ENCODE results near the gene KCNAB1.

- TF ChIP-seq CTCF (IDR thresholded peaks at IDR 0.05) (peak in 2 of 3 experiments; percentile 24 to 27), POLR2A (IDR thresholded peaks at IDR 0.05) (no peak), POLR2AphosphoS5 (IDR thresholded peaks at IDR 0.05; ENCODE audit: insufficient read depth in 1 of 2, low read depth in 1 of 2) (peak in 1 of 2 donors; percentile 48)
These were observed 414.8 kb downstream of the KCNAB1 start for GRCh38 chr3:156535162-156535627.
